Lower leg skin (tissue), 4 donors: ENCODE data around the gene DPP10. TPM values are rescaled to one million over a fixed set of nuclear protein-coding genes. Genes with fewer than 3 reads are reported as not detected.

ENCODE experiments used
- DNase-seq, 2 donors: peaks; one replicate each; pipeline ENCODE4 v3.0.0-alpha.2; 2019; ENCODE audit warnings: low spot score in 2 of 2
- H3K4me3 ChIP-seq: fragments of 200-600 bp; sonication (generic); 2 replicates; pipeline ENCODE4 v1.5.1; 2017; ENCODE audit warnings: mild to moderate bottlenecking, low read depth; ENCODE audit not compliant: poor library complexity, severe bottlenecking
- POLR2A ChIP-seq, 2 donors: fragments of 450-650 bp; IDR thresholded peaks; one replicate each; pipeline ENCODE4 v1.6.1; 2016 to 2017; ENCODE audit warnings: antibody characterized with exemption in 2 of 2, mild to moderate bottlenecking in 1 of 2, moderate library complexity in 1 of 2
- WGBS, 2 donors: methylation state at CpG; one replicate each; pipeline ENCODE4 v1.1.5; 2018; 5-methylcytosine and 5-hydroxymethylcytosine counted together
- intact Hi-C: fragments of 100-400 bp; cut with DNase I; formaldehyde crosslinking; loops from one replicate; pipeline ENCODE4 v1.15.0; 2023; ENCODE audit warnings: low total_unique reads
- total RNA-seq, 4 donors: library from RNA; depleted of rRNA; stranded (reverse); fragments of >200 nt; gene quantifications; one replicate each; pipeline ENCODE4 v1.1.0, GENCODE V29; 2016
- TF ChIP-seq, protein P1 (sequence below), 3 donors: fragments of 450-650 bp; IDR thresholded peaks; one replicate each; pipeline ENCODE4 v1.5.1; 2016; ENCODE audit warnings: antibody characterized with exemption in 3 of 3, mild to moderate bottlenecking in 3 of 3, moderate library complexity in 2 of 3

DPP10 gene
- total RNA-seq, 4 donors from 2014 or later, result 1.1 TPM; not detected in 3

DNA sequence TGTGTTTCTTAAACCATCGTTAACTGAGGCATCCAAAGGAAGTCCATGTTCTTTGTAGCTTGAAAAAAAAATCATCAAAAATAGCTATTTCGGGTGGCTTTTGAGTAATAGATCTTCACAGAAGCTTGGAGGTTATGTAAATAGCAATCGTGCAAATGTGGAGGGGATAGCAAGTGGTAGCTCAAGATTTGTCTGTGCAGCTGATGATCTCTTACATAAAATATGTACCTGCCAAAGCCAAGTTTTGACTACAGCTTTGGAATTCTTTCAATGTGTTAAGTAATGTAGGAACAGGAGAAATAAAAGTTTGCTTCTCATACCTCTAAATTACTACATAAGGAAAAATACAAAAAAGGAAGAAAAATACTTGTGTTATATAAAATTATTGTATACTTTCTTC, 1432.0 kb downstream of the DPP10 start:
- DNase-seq, result no peak

DNA sequence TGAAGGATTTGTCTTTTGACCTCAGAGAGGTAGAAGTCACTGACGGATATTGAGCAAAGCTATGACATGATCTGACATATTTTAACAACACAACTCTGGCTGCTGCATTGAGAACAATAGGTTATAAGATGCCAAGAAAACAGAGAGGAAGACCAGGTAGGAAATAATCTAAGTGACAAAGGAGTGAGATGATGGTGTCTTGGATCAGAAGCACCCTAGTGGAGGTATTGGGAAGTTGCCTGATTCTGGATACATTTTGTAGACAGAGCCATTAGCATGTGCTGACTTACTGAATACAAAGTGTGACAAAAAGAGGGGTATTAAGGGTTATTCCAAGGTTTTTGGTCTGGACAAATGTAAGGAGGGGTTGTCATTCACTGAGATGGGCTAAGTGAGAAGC, 1438.1 kb downstream of the DPP10 start:
- H3K4me3 ChIP-seq, result no peak overlapping the region
- intact Hi-C loops, result no loop called here
- no peak for DNase-seq
- TF ChIP-seq, protein P1, sequence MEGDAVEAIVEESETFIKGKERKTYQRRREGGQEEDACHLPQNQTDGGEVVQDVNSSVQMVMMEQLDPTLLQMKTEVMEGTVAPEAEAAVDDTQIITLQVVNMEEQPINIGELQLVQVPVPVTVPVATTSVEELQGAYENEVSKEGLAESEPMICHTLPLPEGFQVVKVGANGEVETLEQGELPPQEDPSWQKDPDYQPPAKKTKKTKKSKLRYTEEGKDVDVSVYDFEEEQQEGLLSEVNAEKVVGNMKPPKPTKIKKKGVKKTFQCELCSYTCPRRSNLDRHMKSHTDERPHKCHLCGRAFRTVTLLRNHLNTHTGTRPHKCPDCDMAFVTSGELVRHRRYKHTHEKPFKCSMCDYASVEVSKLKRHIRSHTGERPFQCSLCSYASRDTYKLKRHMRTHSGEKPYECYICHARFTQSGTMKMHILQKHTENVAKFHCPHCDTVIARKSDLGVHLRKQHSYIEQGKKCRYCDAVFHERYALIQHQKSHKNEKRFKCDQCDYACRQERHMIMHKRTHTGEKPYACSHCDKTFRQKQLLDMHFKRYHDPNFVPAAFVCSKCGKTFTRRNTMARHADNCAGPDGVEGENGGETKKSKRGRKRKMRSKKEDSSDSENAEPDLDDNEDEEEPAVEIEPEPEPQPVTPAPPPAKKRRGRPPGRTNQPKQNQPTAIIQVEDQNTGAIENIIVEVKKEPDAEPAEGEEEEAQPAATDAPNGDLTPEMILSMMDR (IDR thresholded peaks at IDR 0.05), result no peak
- TF ChIP-seq POLR2A (IDR thresholded peaks at IDR 0.05), result no peak
- WGBS, 2 donors, result 85 to 87% methylated on average over 1 of the region's 1 CpG

More for the DNA sequence above, 1432.0 kb downstream of the DPP10 start:
- no peak overlapping the region for H3K4me3 ChIP-seq
- intact Hi-C loops, result no loop called here
- WGBS, 2 donors, result 36 to 45% methylated on average over 3 of the region's 3 CpGs
- TF ChIP-seq POLR2A (IDR thresholded peaks at IDR 0.05), result no peak
- TF ChIP-seq, protein P1 (IDR thresholded peaks at IDR 0.05), result no peak

DNA sequence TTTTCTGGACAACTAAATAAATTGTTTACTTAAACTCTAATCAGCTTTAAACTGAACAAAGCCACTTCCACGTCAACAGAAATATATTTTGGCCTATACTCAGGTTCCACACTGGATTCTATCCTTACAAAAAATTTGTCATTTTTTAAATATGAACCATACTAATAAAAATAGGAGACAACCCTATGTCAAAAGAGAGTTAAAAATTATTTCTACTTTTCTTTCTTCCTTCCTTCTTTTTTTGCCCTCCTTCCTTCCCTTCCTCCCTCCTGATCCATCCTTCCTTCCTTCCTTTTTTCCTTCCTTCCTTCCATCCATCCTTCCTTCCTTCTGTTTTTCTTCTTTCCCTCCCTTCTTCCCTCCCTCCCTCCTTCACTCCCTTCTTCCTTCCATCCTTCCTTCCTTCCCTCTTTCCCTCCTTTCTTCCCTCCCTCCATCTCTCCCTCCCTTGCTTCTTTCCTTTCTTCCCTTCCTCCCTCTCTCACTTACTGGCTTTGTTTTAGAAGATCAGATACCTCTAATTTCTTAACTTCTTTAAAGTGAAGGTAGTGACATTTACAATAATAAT, 1444.9 kb downstream of the DPP10 start:
- intact Hi-C loops, result no loop called here
- no peak overlapping the region for H3K4me3 ChIP-seq
- 73 to 76% methylated on average over 1 of the region's 1 CpG for WGBS, 2 donors
- TF ChIP-seq, protein P1 (IDR thresholded peaks at IDR 0.05), result no peak
- TF ChIP-seq POLR2A (IDR thresholded peaks at IDR 0.05), result no peak
- no peak for DNase-seq
